Nephron progenitor cell (in vitro differentiated cells): Measurements from ENCODE around the gene RRP7A.
"Not testable (repeated sequence)": the region's sequence is repeated elsewhere in the genome, so short reads cannot be mapped to it uniquely, and the experiment has no call there.

Source experiments
- DNase-seq: peaks from one replicate; pipeline ENCODE4 v3.0.0; 2021
- H3K27ac Mint-ChIP-seq: 2 replicates; pipeline ENCODE4 v1.8.0; 2021; ENCODE audit warnings: mild to moderate bottlenecking, moderate library complexity, mixed read lengths
- H3K27me3 Mint-ChIP-seq: 2 replicates; pipeline ENCODE4 v1.8.0; 2021; ENCODE audit warnings: mild to moderate bottlenecking, low read depth, mixed read lengths; ENCODE audit not compliant: poor library complexity
- H3K36me3 Mint-ChIP-seq: 2 replicates; pipeline ENCODE4 v1.8.0; 2021; ENCODE audit warnings: low read depth, mixed read lengths
- H3K4me1 Mint-ChIP-seq: 2 replicates; pipeline ENCODE4 v1.8.0; 2021; ENCODE audit warnings: mixed read lengths
- H3K4me3 Mint-ChIP-seq: 2 replicates; pipeline ENCODE4 v1.8.0; 2021; ENCODE audit warnings: mild to moderate bottlenecking, moderate library complexity, mixed read lengths
- H3K9me3 Mint-ChIP-seq: 2 replicates; pipeline ENCODE4 v1.8.0; 2021; ENCODE audit warnings: mild to moderate bottlenecking, moderate library complexity, mixed read lengths
- TF ChIP-seq, protein P1 (sequence below): fragments of 200-600 bp; sonication (generic); IDR thresholded peaks from 2 replicates; pipeline ENCODE4 v1.5.0; 2021; ENCODE audit warnings: antibody characterized with exemption

The RRP7A gene, protein sequence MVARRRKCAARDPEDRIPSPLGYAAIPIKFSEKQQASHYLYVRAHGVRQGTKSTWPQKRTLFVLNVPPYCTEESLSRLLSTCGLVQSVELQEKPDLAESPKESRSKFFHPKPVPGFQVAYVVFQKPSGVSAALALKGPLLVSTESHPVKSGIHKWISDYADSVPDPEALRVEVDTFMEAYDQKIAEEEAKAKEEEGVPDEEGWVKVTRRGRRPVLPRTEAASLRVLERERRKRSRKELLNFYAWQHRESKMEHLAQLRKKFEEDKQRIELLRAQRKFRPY

DNA sequence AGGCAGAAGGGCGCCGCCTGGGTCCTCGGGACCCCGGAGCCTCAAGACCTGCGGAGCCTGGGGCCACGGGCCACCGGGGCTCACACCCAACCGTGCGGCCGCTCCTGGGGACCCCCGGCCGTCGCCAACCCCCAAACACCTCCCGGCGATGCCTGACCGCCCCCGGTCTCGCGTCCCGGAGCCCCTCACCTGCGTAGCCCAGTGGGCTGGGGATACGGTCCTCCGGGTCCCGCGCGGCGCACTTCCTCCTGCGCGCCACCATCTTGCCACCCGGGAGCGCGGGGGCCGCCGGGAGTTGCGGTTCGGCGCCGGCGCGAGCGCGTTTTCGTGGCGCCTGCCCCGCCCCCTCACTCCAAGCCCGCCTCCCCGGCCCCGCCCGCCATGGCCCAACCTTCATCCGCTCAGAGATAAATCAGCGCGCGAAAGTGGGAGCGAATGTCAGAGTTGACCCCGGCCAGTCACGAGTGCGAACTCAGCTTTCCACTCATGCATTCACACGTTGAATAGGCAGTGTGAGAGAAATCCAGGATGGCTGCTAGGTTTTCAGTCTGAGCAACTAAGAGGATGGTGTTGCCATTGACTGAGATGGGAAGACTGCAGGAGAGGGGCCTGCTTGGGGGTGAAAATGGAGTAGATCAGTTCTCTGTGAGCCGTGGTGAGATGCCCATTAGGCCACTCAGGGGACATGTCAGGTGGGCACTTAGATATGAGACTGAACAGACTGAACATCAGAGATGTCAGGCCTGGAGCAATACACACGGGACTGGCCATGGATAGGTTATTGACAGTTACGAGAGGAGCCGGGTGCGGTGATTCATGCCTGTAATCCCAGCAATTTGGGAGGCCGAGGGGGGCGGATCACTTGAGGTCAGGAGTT, at the start of gene RRP7A:
Gene RRP7A, minus strand, starts transcription at position 272 of the 877 bp plus-strand sequence. Its CDS starts 10 bp downstream, at position 262.
- Mint-ChIP-seq H3K27me3 (peaks cover 9% of the 10 kb centered on the region), H3K9me3 (peaks cover 10% of the 10 kb centered on the region), H3K4me1 (peaks cover 34% of the 10 kb centered on the region), H3K36me3 (no peaks in the 10 kb centered on the region), H3K27ac (peak within 1 kb of the TSS; percentile 83), H3K4me3 (peak within 1 kb of the TSS; percentile 99)
- peak; percentile 91 for DNase-seq
- TF ChIP-seq, protein P1, sequence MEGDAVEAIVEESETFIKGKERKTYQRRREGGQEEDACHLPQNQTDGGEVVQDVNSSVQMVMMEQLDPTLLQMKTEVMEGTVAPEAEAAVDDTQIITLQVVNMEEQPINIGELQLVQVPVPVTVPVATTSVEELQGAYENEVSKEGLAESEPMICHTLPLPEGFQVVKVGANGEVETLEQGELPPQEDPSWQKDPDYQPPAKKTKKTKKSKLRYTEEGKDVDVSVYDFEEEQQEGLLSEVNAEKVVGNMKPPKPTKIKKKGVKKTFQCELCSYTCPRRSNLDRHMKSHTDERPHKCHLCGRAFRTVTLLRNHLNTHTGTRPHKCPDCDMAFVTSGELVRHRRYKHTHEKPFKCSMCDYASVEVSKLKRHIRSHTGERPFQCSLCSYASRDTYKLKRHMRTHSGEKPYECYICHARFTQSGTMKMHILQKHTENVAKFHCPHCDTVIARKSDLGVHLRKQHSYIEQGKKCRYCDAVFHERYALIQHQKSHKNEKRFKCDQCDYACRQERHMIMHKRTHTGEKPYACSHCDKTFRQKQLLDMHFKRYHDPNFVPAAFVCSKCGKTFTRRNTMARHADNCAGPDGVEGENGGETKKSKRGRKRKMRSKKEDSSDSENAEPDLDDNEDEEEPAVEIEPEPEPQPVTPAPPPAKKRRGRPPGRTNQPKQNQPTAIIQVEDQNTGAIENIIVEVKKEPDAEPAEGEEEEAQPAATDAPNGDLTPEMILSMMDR: no peak

DNA sequence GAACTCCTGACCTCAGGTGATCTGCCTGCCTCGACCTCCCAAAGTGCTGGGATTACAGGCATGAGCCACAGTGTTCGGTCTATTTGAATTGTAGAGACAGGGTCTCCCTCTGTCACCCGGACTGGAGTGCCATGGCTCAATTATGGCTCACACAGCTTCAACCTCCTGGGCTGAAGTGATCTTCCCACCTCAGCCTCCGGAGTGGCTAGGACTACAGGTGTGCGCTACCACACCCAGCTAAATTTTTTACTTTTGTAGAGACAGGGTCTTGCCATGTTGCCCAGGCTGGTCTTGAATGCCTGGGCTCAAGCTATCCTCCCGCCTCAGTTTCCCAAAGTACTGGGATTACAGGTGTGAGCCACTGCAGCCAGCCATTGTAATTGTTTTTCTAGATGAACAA, 48.4 kb upstream of the RRP7A start:
- H3K4me3 Mint-ChIP-seq, H3K9me3 Mint-ChIP-seq: not testable (repeated sequence)

DNA sequence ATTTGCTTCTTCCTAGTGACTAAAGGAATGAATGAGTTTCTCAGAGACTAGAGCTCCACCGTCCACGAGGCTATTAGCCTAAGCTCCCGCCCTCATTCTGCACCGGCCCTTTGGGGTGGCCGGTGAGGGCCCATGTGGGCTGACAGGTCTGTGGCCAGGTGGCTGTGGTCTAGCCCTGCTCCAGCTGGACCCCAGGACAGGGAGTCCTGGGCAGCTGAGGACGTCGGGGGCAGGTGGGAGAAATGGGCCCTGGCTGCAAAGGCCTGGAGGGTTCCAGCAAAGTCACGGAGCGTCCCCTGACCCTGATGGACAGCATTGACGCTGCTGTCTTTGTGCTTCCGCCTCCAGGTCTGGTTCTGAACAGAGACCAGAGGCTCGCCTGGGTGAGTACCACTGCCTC, 46.4 kb upstream of the RRP7A start:
- no peaks in the 10 kb centered on the region for H3K9me3 Mint-ChIP-seq
- DNase-seq: no peak
- no peak overlapping the region for H3K27ac Mint-ChIP-seq
- no peak overlapping the region for H3K4me3 Mint-ChIP-seq
- peaks cover 6% of the 10 kb centered on the region for H3K27me3 Mint-ChIP-seq
- H3K36me3 Mint-ChIP-seq: peaks cover 28% of the 10 kb centered on the region
- TF ChIP-seq, protein P1: no peak
- peaks cover 19% of the 10 kb centered on the region for H3K4me1 Mint-ChIP-seq

More for the DNA sequence above, 48.4 kb upstream of the RRP7A start:
- not testable (repeated sequence) for H3K4me1 Mint-ChIP-seq, H3K27ac Mint-ChIP-seq, H3K27me3 Mint-ChIP-seq, DNase-seq
- peaks cover 34% of the 10 kb centered on the region for H3K36me3 Mint-ChIP-seq

DNA sequence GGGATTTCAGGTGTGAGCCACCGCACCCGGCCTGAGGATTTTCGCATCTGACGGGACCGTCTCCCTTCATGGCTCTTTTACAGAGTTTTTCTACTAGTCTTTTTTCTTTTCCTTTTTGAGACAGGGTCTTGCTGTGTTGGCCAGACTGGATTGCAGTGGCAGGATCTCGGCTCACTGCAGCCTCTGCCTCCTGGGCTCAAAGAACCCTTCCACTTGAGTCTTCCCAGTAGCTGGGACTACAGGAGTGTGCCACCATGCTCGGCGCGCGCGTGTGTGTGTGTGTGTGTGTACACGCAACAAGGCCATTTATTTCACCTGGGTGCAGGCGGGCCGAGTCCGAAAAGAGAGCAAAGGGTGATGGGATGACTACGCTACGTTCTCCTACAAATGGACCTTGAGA, 45.1 kb upstream of the RRP7A start:
- Mint-ChIP-seq H3K4me3 (no peak overlapping the region), H3K4me1 (peaks cover 22% of the 10 kb centered on the region), H3K36me3 (peaks cover 19% of the 10 kb centered on the region), H3K27ac (no peak overlapping the region), H3K27me3 (peaks cover 9% of the 10 kb centered on the region), H3K9me3 (no peaks in the 10 kb centered on the region)
- TF ChIP-seq, protein P1: no peak
- no peak for DNase-seq

DNA sequence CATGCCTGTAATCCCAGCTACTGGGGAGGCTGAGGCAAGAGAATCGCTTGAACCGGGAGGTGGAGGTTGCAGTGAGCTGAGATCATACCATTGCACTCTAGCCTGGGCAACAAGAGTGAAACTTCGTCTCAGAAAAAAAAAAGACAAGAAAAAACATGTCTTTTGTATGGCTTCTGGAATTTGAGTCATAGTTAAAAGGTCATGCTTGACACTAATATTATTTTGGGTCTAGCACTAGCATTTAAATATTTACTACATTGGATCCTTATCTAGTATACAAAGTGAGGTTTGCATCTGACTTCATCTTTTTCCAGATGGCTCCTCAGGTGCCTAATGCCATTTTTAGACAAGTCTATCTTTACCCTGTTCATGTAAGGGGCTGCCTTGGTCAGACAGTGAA, 44.3 kb upstream of the RRP7A start:
- H3K27me3 Mint-ChIP-seq, H3K9me3 Mint-ChIP-seq, H3K4me3 Mint-ChIP-seq, H3K27ac Mint-ChIP-seq, DNase-seq: not testable (repeated sequence)
- peaks cover 16% of the 10 kb centered on the region for H3K36me3 Mint-ChIP-seq
- H3K4me1 Mint-ChIP-seq: peaks cover 22% of the 10 kb centered on the region

DNA sequence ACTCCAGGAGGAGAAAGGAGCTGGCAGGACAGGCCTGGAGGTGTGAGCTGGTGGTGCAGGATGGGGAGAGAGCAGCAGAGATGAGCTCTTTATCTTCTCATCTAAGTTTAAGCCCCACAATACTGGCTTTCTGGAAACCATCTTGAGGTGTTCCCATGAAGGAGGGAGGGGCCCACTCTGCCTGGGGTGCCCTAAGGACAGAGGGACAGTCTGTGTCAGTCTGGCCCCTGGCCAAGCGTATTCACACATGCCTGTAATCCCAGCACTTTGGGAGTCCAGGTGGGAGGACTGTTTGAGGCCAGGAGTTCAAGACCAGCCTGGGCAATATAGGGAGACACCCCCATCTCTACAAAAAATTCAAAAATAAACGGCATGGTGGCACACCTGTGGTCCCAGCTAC, 43.1 kb upstream of the RRP7A start:
- no peak overlapping the region for H3K4me3 Mint-ChIP-seq
- TF ChIP-seq, protein P1: no peak
- peak overlapping the region; percentile 52 for H3K27ac Mint-ChIP-seq
- H3K36me3 Mint-ChIP-seq: peaks cover 16% of the 10 kb centered on the region
- no peaks in the 10 kb centered on the region for H3K9me3 Mint-ChIP-seq
- DNase-seq: no peak
- peaks cover 9% of the 10 kb centered on the region for H3K27me3 Mint-ChIP-seq
- H3K4me1 Mint-ChIP-seq: peaks cover 22% of the 10 kb centered on the region
